Trophoblast cell (in vitro differentiated cells and primary cell): ENCODE results near the gene TMEM25.

ENCODE experiments used
- DNase-seq, 2 donors: peaks; one replicate each; pipeline ENCODE4 v3.0.0-alpha.2; 2016
- H2AFZ ChIP-seq: 2 replicates; pipeline ENCODE4 v1.6.1; 2013; ENCODE audit warnings: low read length, moderate library complexity, mild to moderate bottlenecking; ENCODE audit not compliant: insufficient read depth, poor library complexity
- H2AK5ac ChIP-seq: 2 replicates; pipeline ENCODE4 v1.6.1; 2013; ENCODE audit warnings: mild to moderate bottlenecking, low read length
- H2BK120ac ChIP-seq: 2 replicates; pipeline ENCODE4 v1.6.1; 2013; ENCODE audit warnings: low read length, mild to moderate bottlenecking, moderate library complexity; ENCODE audit not compliant: insufficient read depth, poor library complexity
- H2BK12ac ChIP-seq: 2 replicates; pipeline ENCODE4 v1.6.1; 2013; ENCODE audit warnings: mild to moderate bottlenecking, low read length, moderate library complexity
- H2BK5ac ChIP-seq: 2 replicates; pipeline ENCODE4 v1.6.1; 2013; ENCODE audit warnings: low read length, low read depth, moderate library complexity, mild to moderate bottlenecking; ENCODE audit not compliant: poor library complexity
- H3K14ac ChIP-seq: 2 replicates; pipeline ENCODE4 v1.6.1; 2013; ENCODE audit warnings: mild to moderate bottlenecking, low read length
- H3K18ac ChIP-seq: 2 replicates; pipeline ENCODE4 v1.6.1; 2013; ENCODE audit warnings: mild to moderate bottlenecking, low read length
- H3K23ac ChIP-seq: 2 replicates; pipeline ENCODE4 v1.6.1; 2013; ENCODE audit warnings: low read length
- H3K27ac ChIP-seq: 2 replicates; pipeline ENCODE4 v1.5.1; 2013; ENCODE audit warnings: low read depth, mild to moderate bottlenecking, inconsistent platforms, low read length, moderate library complexity
- H3K27me3 ChIP-seq: 2 replicates; pipeline ENCODE4 v1.6.1; 2013; ENCODE audit warnings: inconsistent platforms, mild to moderate bottlenecking, low read length, moderate library complexity; ENCODE audit not compliant: insufficient read depth
- H3K36me3 ChIP-seq, 2 experiments: 1 replicate in 1 of 2; 2 replicates in 1 of 2; pipeline ENCODE4 v1.6.1; 2013; ENCODE audit warnings: low read length in 2 of 2, mild to moderate bottlenecking in 2 of 2, moderate library complexity in 1 of 2; ENCODE audit not compliant: insufficient read depth in 2 of 2, control insufficient read depth in 1 of 2
- H3K4ac ChIP-seq: 2 replicates; pipeline ENCODE4 v1.6.1; 2013; ENCODE audit warnings: low read depth, mild to moderate bottlenecking, low read length, moderate library complexity
- H3K4me1 ChIP-seq, 2 experiments: 1 replicate in 1 of 2; 2 replicates in 1 of 2; pipeline ENCODE4 v1.6.1; 2013; ENCODE audit warnings: low read length in 2 of 2, mild to moderate bottlenecking in 2 of 2, moderate library complexity in 1 of 2; ENCODE audit not compliant: insufficient read depth in 2 of 2, control insufficient read depth in 1 of 2
- H3K4me2 ChIP-seq: 2 replicates; pipeline ENCODE4 v1.6.1; 2013; ENCODE audit warnings: inconsistent platforms, mild to moderate bottlenecking, low read length, moderate library complexity
- H3K4me3 ChIP-seq: 2 replicates; pipeline ENCODE4 v1.5.1; 2013; ENCODE audit warnings: mild to moderate bottlenecking, low read depth, low read length, inconsistent platforms
- H3K79me1 ChIP-seq: one replicate; pipeline ENCODE4 v1.6.1; 2013; ENCODE audit warnings: low read length
- H3K79me2 ChIP-seq: 2 replicates; pipeline ENCODE4 v1.6.1; 2013; ENCODE audit warnings: low read length, mild to moderate bottlenecking; ENCODE audit not compliant: control insufficient read depth, insufficient read depth, poor library complexity
- H3K9ac ChIP-seq: 2 replicates; pipeline ENCODE4 v1.6.1; 2013; ENCODE audit warnings: mild to moderate bottlenecking, low read length
- H3K9me3 ChIP-seq: 2 replicates; pipeline ENCODE4 v1.6.1; 2013; ENCODE audit warnings: low read depth, mild to moderate bottlenecking, control low read depth, inconsistent platforms, low read length; ENCODE audit not compliant: insufficient read depth
- H4K12ac ChIP-seq: 2 replicates; pipeline ENCODE4 v1.6.1; 2013; ENCODE audit warnings: low read depth, mild to moderate bottlenecking, low read length, moderate library complexity
- H4K8ac ChIP-seq: 2 replicates; pipeline ENCODE4 v1.6.1; 2013; ENCODE audit warnings: low read depth, mild to moderate bottlenecking, low read length, moderate library complexity
- H4K91ac ChIP-seq: one replicate; pipeline ENCODE4 v1.6.1; 2013; ENCODE audit warnings: low read depth, mild to moderate bottlenecking, low read length, moderate library complexity
- WGBS: extraction: QIAGEN DNeasy Blood & Tissue Kit; methylation state at CpG from one replicate; pipeline ENCODE4 v1.1.7; 2013; ENCODE audit warnings: missing lambda C conversion rate; ENCODE audit not compliant: insufficient read length, insufficient coverage; ENCODE audit errors: extremely low coverage; 5-methylcytosine and 5-hydroxymethylcytosine counted together

The TMEM25 gene

GRCh38 chr11:118522571-118523072 lies 8.4 kb upstream of the TMEM25 start:
- no peaks in the 10 kb centered on the region for H3K27me3 ChIP-seq
- H2AFZ ChIP-seq: no peak overlapping the region
- no peak overlapping the region for H3K23ac ChIP-seq
- no peak overlapping the region for H2BK120ac ChIP-seq
- peak in 1 of 2 donors; percentile 31 for DNase-seq
- H2AK5ac ChIP-seq: no peak overlapping the region
- no peaks in the 10 kb centered on the region for H3K9me3 ChIP-seq
- no peaks in the 10 kb centered on the region for H3K79me1 ChIP-seq
- H3K4me3 ChIP-seq: no peak overlapping the region
- H3K4ac ChIP-seq: no peak overlapping the region
- H3K4me2 ChIP-seq: no peak overlapping the region
- H4K8ac ChIP-seq: no peak overlapping the region
- no peak overlapping the region for H4K12ac ChIP-seq
- H2BK12ac ChIP-seq: no peak overlapping the region
- H3K18ac ChIP-seq: no peak overlapping the region
- H2BK5ac ChIP-seq: no peak overlapping the region
- H3K36me3 ChIP-seq: peaks cover 29 to 50% of the 10 kb centered on the region in 2 experiments
- H3K27ac ChIP-seq: no peak overlapping the region
- no peak overlapping the region for H3K9ac ChIP-seq
- no peaks in the 10 kb centered on the region for H3K79me2 ChIP-seq
- H4K91ac ChIP-seq: no peak overlapping the region
- no CpG with 5 or more reads among the region's 6 CpGs for WGBS
- peaks cover 0 to 3% of the 10 kb centered on the region in 2 experiments for H3K4me1 ChIP-seq
- H3K14ac ChIP-seq: no peak overlapping the region

GRCh38 chr11:118524356-118524755 lies 6.6 kb upstream of the TMEM25 start:
- Histone ChIP-seq H3K4me1 (peaks cover 3% of the 10 kb centered on the region in 2 experiments), H3K36me3 (peaks cover 29 to 50% of the 10 kb centered on the region in 2 experiments), H3K4me2 (no peak overlapping the region), H3K27me3 (no peaks in the 10 kb centered on the region), H2BK5ac (no peak overlapping the region), H3K27ac (no peak overlapping the region), H3K4me3 (no peak overlapping the region), H2BK120ac (no peak overlapping the region), H2AK5ac (no peak overlapping the region), H4K8ac (no peak overlapping the region), H4K12ac (no peak overlapping the region), H3K79me1 (no peaks in the 10 kb centered on the region), H3K9me3 (no peaks in the 10 kb centered on the region), H3K9ac (no peak overlapping the region), H3K18ac (no peak overlapping the region), H3K4ac (no peak overlapping the region), H3K23ac (no peak overlapping the region), H2AFZ (no peak overlapping the region), H3K79me2 (no peaks in the 10 kb centered on the region), H2BK12ac (no peak overlapping the region), H3K14ac (no peak overlapping the region), H4K91ac (no peak overlapping the region)
- DNase-seq: no peak

- no CpG with 5 or more reads among the region's 6 CpGs for WGBS
These were observed 6.1 kb upstream of the TMEM25 start for GRCh38 chr11:118524757-118525470.

GRCh38 chr11:118526688-118527087 lies 4.3 kb upstream of the TMEM25 start:
- no peak overlapping the region for H2AFZ ChIP-seq
- H3K4me3 ChIP-seq: no peak overlapping the region
- no peak overlapping the region for H2BK12ac ChIP-seq
- H4K8ac ChIP-seq: no peak overlapping the region
- no peak overlapping the region for H3K14ac ChIP-seq
- H3K4me1 ChIP-seq: peaks cover 6 to 9% of the 10 kb centered on the region in 2 experiments
- no peaks in the 10 kb centered on the region for H3K9me3 ChIP-seq
- no CpG with 5 or more reads among the region's 2 CpGs for WGBS
- no peak overlapping the region for H2BK5ac ChIP-seq
- no peak overlapping the region for H3K23ac ChIP-seq
- no peak overlapping the region for H3K4ac ChIP-seq
- no peak overlapping the region for H3K4me2 ChIP-seq
- H4K12ac ChIP-seq: no peak overlapping the region
- no peak overlapping the region for H2BK120ac ChIP-seq
- H4K91ac ChIP-seq: no peak overlapping the region
- H3K79me1 ChIP-seq: peaks cover 10% of the 10 kb centered on the region
- H3K9ac ChIP-seq: no peak overlapping the region
- H3K18ac ChIP-seq: no peak overlapping the region
- H3K79me2 ChIP-seq: peaks cover 9% of the 10 kb centered on the region
- H3K36me3 ChIP-seq: peaks cover 20 to 31% of the 10 kb centered on the region in 2 experiments
- no peak for DNase-seq
- no peak overlapping the region for H3K27ac ChIP-seq
- H3K27me3 ChIP-seq: no peaks in the 10 kb centered on the region
- H2AK5ac ChIP-seq: no peak overlapping the region

More at GRCh38 chr11:118524757-118525470, 6.1 kb upstream of the TMEM25 start:
- H2BK120ac ChIP-seq: no peak overlapping the region
- no peak overlapping the region for H4K12ac ChIP-seq
- no peak for DNase-seq
- no peak overlapping the region for H2BK12ac ChIP-seq
- H2BK5ac ChIP-seq: no peak overlapping the region
- peaks cover 26 to 44% of the 10 kb centered on the region in 2 experiments for H3K36me3 ChIP-seq
- no peak overlapping the region for H2AFZ ChIP-seq
- no peak overlapping the region for H4K91ac ChIP-seq
- H3K79me2 ChIP-seq: no peaks in the 10 kb centered on the region
- no peaks in the 10 kb centered on the region for H3K79me1 ChIP-seq
- H3K4me2 ChIP-seq: no peak overlapping the region
- H4K8ac ChIP-seq: no peak overlapping the region
- H3K27me3 ChIP-seq: no peaks in the 10 kb centered on the region
- no peak overlapping the region for H3K23ac ChIP-seq
- H3K4me1 ChIP-seq: peaks cover 3 to 5% of the 10 kb centered on the region in 2 experiments
- H3K27ac ChIP-seq: no peak overlapping the region
- H3K4ac ChIP-seq: no peak overlapping the region
- H3K9me3 ChIP-seq: no peaks in the 10 kb centered on the region
- no peak overlapping the region for H3K9ac ChIP-seq
- H3K4me3 ChIP-seq: no peak overlapping the region
- no peak overlapping the region for H3K14ac ChIP-seq
- no peak overlapping the region for H2AK5ac ChIP-seq
- no peak overlapping the region for H3K18ac ChIP-seq
